IMR-90 (cell line): ENCODE data around the gene SMIM14. TPM values are rescaled to one million over a fixed set of nuclear protein-coding genes. Genes with fewer than 3 reads are reported as not detected.

Source experiments
- ATAC-seq: fragments of 200-7000 bp; cut with Tn5 transposase; 2 replicates; pipeline ENCODE4 v1.9.1; 2020; ENCODE audit warnings: low read depth, mild to moderate bottlenecking, moderate library complexity
- BruUV-seq: library from RNA; stranded (reverse); fragments of 400-500 nt; replicated peaks from 2 replicates; lab custom pipeline; 2021; lab: Mats Ljungman, UMichigan
- CTCF ChIA-PET: fragments of 300-600 bp; formaldehyde crosslinking; extraction: SDS; loops from one replicate; lab custom pipeline; 2021; ENCODE audit warnings: antibody characterized with exemption; lab: Yijun Ruan, JAX
- POLR2A ChIA-PET: fragments of 300-600 bp; sonication (Branson Sonifier 250); formaldehyde crosslinking; loops from one replicate; lab custom pipeline; 2022; ENCODE audit warnings: antibody characterized with exemption; ENCODE audit not compliant: unreplicated experiment; lab: Charles Lee
- DNase-seq: peaks from one replicate; pipeline ENCODE4 v3.0.0; 2013
- H2AFZ ChIP-seq: replicated peaks from 2 replicates; pipeline ENCODE3; 2013; ENCODE audit warnings: low read length, mild to moderate bottlenecking; ENCODE audit not compliant: poor library complexity
- H2AK5ac ChIP-seq: 2 replicates; pipeline ENCODE4 v1.6.1; 2013; ENCODE audit warnings: low read depth, low read length, inconsistent platforms
- H2AK9ac ChIP-seq: replicated peaks from 2 replicates; pipeline ENCODE3; 2013; ENCODE audit warnings: mild to moderate bottlenecking, low read depth, low read length, moderate library complexity; ENCODE audit not compliant: poor library complexity
- H2BK120ac ChIP-seq: 2 replicates; pipeline ENCODE4 v1.6.1; 2013; ENCODE audit warnings: low read depth, low read length, inconsistent platforms
- H2BK15ac ChIP-seq: 3 replicates; pipeline ENCODE4 v1.6.1; 2013; ENCODE audit warnings: low read depth, low read length, inconsistent platforms
- H2BK20ac ChIP-seq: 2 replicates; pipeline ENCODE4 v1.6.1; 2013; ENCODE audit warnings: low read depth, mild to moderate bottlenecking, inconsistent platforms, low read length, moderate library complexity
- H2BK5ac ChIP-seq: 2 replicates; pipeline ENCODE4 v1.6.1; 2013; ENCODE audit warnings: mild to moderate bottlenecking, low read depth, low read length, inconsistent platforms; ENCODE audit not compliant: poor library complexity, severe bottlenecking
- H3K14ac ChIP-seq: replicated peaks from 2 replicates; pipeline ENCODE4 v1.6.1; 2013; ENCODE audit warnings: low read depth, low read length, inconsistent platforms
- H3K18ac ChIP-seq: 2 replicates; pipeline ENCODE4 v1.6.1; 2013; ENCODE audit warnings: low read depth, low read length, control low read depth
- H3K23ac ChIP-seq: 2 replicates; pipeline ENCODE4 v1.6.1; 2013; ENCODE audit warnings: low read depth, low read length, inconsistent platforms
- H3K27ac ChIP-seq: 2 replicates; pipeline ENCODE4 v1.5.1; 2013; ENCODE audit warnings: mild to moderate bottlenecking, control low read depth, low read length; ENCODE audit not compliant: insufficient read depth
- H3K27me3 ChIP-seq: 2 replicates; pipeline ENCODE4 v1.6.1; 2013; ENCODE audit warnings: low read length; ENCODE audit not compliant: control insufficient read depth, insufficient read depth
- H3K36me3 ChIP-seq: 2 replicates; pipeline ENCODE4 v1.6.1; 2013; ENCODE audit warnings: low read length, mixed read lengths; ENCODE audit not compliant: control insufficient read depth, insufficient read depth
- H3K4ac ChIP-seq: 2 replicates; pipeline ENCODE4 v1.6.1; 2013; ENCODE audit warnings: low read depth, low read length, inconsistent platforms
- H3K4me1 ChIP-seq: 2 replicates; pipeline ENCODE4 v1.6.1; 2013; ENCODE audit warnings: low read length, mixed read lengths; ENCODE audit not compliant: control insufficient read depth, insufficient read depth
- H3K4me2 ChIP-seq: 2 replicates; pipeline ENCODE4 v1.6.1; 2013; ENCODE audit warnings: low read depth, mild to moderate bottlenecking, control low read depth, low read length, moderate library complexity
- H3K4me3 ChIP-seq: 2 replicates; pipeline ENCODE4 v1.5.1; 2013; ENCODE audit warnings: low read depth, mild to moderate bottlenecking, control low read depth, low read length, moderate library complexity; ENCODE audit not compliant: insufficient read depth
- H3K56ac ChIP-seq: 2 replicates; pipeline ENCODE4 v1.6.1; 2013; ENCODE audit warnings: low read length, inconsistent platforms; ENCODE audit not compliant: insufficient read depth; ENCODE audit errors: extremely low read depth
- H3K79me1 ChIP-seq, 2 experiments: 2 replicates each; pipeline ENCODE4 v1.6.1; 2013; ENCODE audit warnings: low read length in 2 of 2, inconsistent platforms in 1 of 2, low read depth in 1 of 2
- H3K9ac ChIP-seq: 2 replicates; pipeline ENCODE4 v1.6.1; 2013; ENCODE audit warnings: low read depth, low read length, control low read depth
- H3K9me1 ChIP-seq: 2 replicates; pipeline ENCODE4 v1.6.1; 2013; ENCODE audit warnings: low read length, inconsistent platforms; ENCODE audit not compliant: insufficient read depth
- H3K9me3 ChIP-seq: 2 replicates; pipeline ENCODE4 v1.6.1; 2013; ENCODE audit warnings: low read length; ENCODE audit not compliant: control insufficient read depth, insufficient read depth
- H4K20me1 ChIP-seq: 2 replicates; pipeline ENCODE4 v1.6.1; 2013; ENCODE audit warnings: low read length, inconsistent platforms; ENCODE audit not compliant: insufficient read depth
- H4K5ac ChIP-seq: 2 replicates; pipeline ENCODE4 v1.6.1; 2013; ENCODE audit warnings: mild to moderate bottlenecking, low read depth, low read length, control low read depth
- H4K8ac ChIP-seq, 2 experiments: 2 replicates each; pipeline ENCODE4 v1.6.1; 2013; ENCODE audit warnings: low read depth in 2 of 2, low read length in 2 of 2, control low read depth in 1 of 2, inconsistent platforms in 1 of 2
- H4K91ac ChIP-seq: 2 replicates; pipeline ENCODE4 v1.6.1; 2013; ENCODE audit warnings: low read depth, low read length, inconsistent platforms; ENCODE audit not compliant: insufficient read depth
- BHLHE40 ChIP-seq: fragments of 150-350 bp; IDR thresholded peaks from 2 replicates; pipeline ENCODE4 v1.6.1; 2016; ENCODE audit warnings: mild to moderate bottlenecking, low read depth, low read length
- CEBPB ChIP-seq: IDR thresholded peaks from 2 replicates; pipeline ENCODE4 v1.6.1; 2012; ENCODE audit warnings: low read depth, low read length, improper control_type of control experiment
- CHD1 ChIP-seq: IDR thresholded peaks from 2 replicates; pipeline ENCODE4 v1.6.1; 2012; ENCODE audit warnings: low read depth, low read length, improper control_type of control experiment
- CTCF ChIP-seq: conservative IDR thresholded peaks from 2 replicates; pipeline ENCODE4 v1.5.1; 2012; ENCODE audit warnings: mild to moderate bottlenecking, low read depth, low read length, improper control_type of control experiment
- FOS ChIP-seq: fragments of 150-350 bp; IDR thresholded peaks from 2 replicates; pipeline ENCODE4 v1.6.1; 2016; ENCODE audit warnings: low read depth, low read length
- MAFK ChIP-seq: IDR thresholded peaks from 2 replicates; pipeline ENCODE4 v1.6.1; 2012; ENCODE audit warnings: low read depth, low read length, improper control_type of control experiment
- MAZ ChIP-seq: IDR thresholded peaks from 2 replicates; pipeline ENCODE4 v1.6.1; 2012; ENCODE audit warnings: low read depth, mild to moderate bottlenecking, low read length, improper control_type of control experiment, moderate library complexity, borderline replicate concordance
- MXI1 ChIP-seq: IDR thresholded peaks from 2 replicates; pipeline ENCODE4 v1.6.1; 2012; ENCODE audit warnings: low read depth, mild to moderate bottlenecking, low read length, moderate library complexity, borderline replicate concordance
- NFE2L2 ChIP-seq: fragments of 150-350 bp; IDR thresholded peaks from 2 replicates; pipeline ENCODE4 v1.6.1; 2016; ENCODE audit warnings: low read depth, mild to moderate bottlenecking, low read length
- POLR2A ChIP-seq: IDR thresholded peaks from 2 replicates; pipeline ENCODE4 v1.6.1; 2012; ENCODE audit warnings: mild to moderate bottlenecking, low read depth, low read length
- RAD21 ChIP-seq: IDR thresholded peaks from 2 replicates; pipeline ENCODE4 v1.6.1; 2012; ENCODE audit warnings: low read length, improper control_type of control experiment
- RCOR1 ChIP-seq: IDR thresholded peaks from 2 replicates; pipeline ENCODE4 v1.6.1; 2012; ENCODE audit warnings: mild to moderate bottlenecking, low read length, improper control_type of control experiment; ENCODE audit not compliant: insufficient replicate concordance
- RFX5 ChIP-seq: IDR thresholded peaks from 2 replicates; pipeline ENCODE4 v1.8.0; 2012; ENCODE audit warnings: low read depth, mild to moderate bottlenecking, low read length, moderate library complexity
- SMC3 ChIP-seq: fragments of 150-350 bp; IDR thresholded peaks from 2 replicates; pipeline ENCODE4 v1.6.1; 2016; ENCODE audit warnings: low read depth, mild to moderate bottlenecking, antibody characterized with exemption, low read length, moderate library complexity
- WGBS, 2 experiments: methylation state at CpG; one replicate each; pipeline versions ENCODE4 v1.1.5 to v1.1.7; 2013; ENCODE audit warnings: missing lambda C conversion rate in 2 of 2; ENCODE audit not compliant: insufficient read length in 1 of 2; ENCODE audit errors: extremely low coverage in 2 of 2; 5-methylcytosine and 5-hydroxymethylcytosine counted together
- dilution Hi-C: fragments of 300-500 bp; cut with HindIII; formaldehyde crosslinking; loops from one replicate; pipeline ENCODE4 v1.14.3; 2018; ENCODE audit warnings: low sequenced_read_pairs; ENCODE audit not compliant: unreplicated experiment
- in situ Hi-C: fragments of 300-500 bp; cut with MboI; formaldehyde crosslinking; loops from 3 replicates; pipeline ENCODE4 v1.14.3; 2019; ENCODE audit warnings: low sequenced_read_pairs, inconsistent platforms, mixed read lengths
- intact Hi-C: fragments of 100-400 bp; cut with micrococcal nuclease; formaldehyde crosslinking; loops from 2 replicates; pipeline ENCODE4 v1.10.0; 2022
- polyA plus RNA-seq, 3 experiments: library from polyadenylated mRNA; depleted of rRNA; stranded (reverse); fragments of >200 nt; gene quantifications; 2 replicates each; pipeline ENCODE4 v1.2.3, GENCODE V29; 2012; ENCODE audit warnings: low replicate concordance in 1 of 3
- total RNA-seq: library from RNA; depleted of rRNA; stranded (reverse); fragments of >200 nt; gene quantifications from 2 replicates; pipeline ENCODE4 v1.2.3, GENCODE V29; 2012
- TF ChIP-seq, protein P1 (sequence below): fragments of 150-350 bp; IDR thresholded peaks from 2 replicates; pipeline ENCODE4 v1.6.1; 2016; ENCODE audit warnings: low read depth, mild to moderate bottlenecking, low read length, moderate library complexity, borderline replicate concordance
- TF ChIP-seq, protein P2 (sequence below): fragments of 150-350 bp; IDR thresholded peaks from 2 replicates; pipeline ENCODE4 v1.6.1; 2017; ENCODE audit warnings: mild to moderate bottlenecking, antibody characterized with exemption, low read length, low read depth

The SMIM14 gene
- total and polyA plus RNA-seq, 2 of the 4 experiments (the other 2 are of a cell fraction): 15.6 to 20.9 TPM

GRCh38 chr4:39514888-39515401 lies 123.7 kb downstream of the SMIM14 start:
- peak overlapping the region; percentile 53 for H2BK20ac ChIP-seq
- ATAC-seq (peak; percentile 75), DNase-seq (peak; percentile 66)
- H3K4me3 ChIP-seq: no peak overlapping the region
- H3K18ac ChIP-seq: peak overlapping the region; percentile 81
- POLR2A ChIA-PET: no interaction called here
- H3K27me3 ChIP-seq: no peaks in the 10 kb centered on the region
- intact Hi-C loops: no loop called here
- peak overlapping the region; percentile 85; the same call in 1 of the 2 replicates for H3K27ac ChIP-seq
- peak overlapping the region; percentile 59; the same call in 1 of the 2 replicates for H4K91ac ChIP-seq
- H3K9me1 ChIP-seq: 0 out of 2 replicates have a peak, but pooled peaks cover 6% of the 10 kb centered on the region
- peak overlapping the region; percentile 67 for H3K14ac ChIP-seq
- H2AK5ac ChIP-seq: peak overlapping the region; percentile 95; the same call in 1 of the 2 replicates
- TF ChIP-seq NFE2L2 (peak; percentile 90), POLR2A (no peak), MAFK (peak; percentile 59), BHLHE40 (no peak), RAD21 (no peak), CTCF (no peak), MAZ (no peak), RFX5 (no peak), FOS (no peak), MXI1 (no peak), RCOR1 (no peak), SMC3 (no peak), CEBPB (peak; percentile 78), CHD1 (no peak)
- TF ChIP-seq, protein P1, sequence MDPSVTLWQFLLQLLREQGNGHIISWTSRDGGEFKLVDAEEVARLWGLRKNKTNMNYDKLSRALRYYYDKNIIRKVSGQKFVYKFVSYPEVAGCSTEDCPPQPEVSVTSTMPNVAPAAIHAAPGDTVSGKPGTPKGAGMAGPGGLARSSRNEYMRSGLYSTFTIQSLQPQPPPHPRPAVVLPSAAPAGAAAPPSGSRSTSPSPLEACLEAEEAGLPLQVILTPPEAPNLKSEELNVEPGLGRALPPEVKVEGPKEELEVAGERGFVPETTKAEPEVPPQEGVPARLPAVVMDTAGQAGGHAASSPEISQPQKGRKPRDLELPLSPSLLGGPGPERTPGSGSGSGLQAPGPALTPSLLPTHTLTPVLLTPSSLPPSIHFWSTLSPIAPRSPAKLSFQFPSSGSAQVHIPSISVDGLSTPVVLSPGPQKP: no peak
- TF ChIP-seq, protein P2, sequence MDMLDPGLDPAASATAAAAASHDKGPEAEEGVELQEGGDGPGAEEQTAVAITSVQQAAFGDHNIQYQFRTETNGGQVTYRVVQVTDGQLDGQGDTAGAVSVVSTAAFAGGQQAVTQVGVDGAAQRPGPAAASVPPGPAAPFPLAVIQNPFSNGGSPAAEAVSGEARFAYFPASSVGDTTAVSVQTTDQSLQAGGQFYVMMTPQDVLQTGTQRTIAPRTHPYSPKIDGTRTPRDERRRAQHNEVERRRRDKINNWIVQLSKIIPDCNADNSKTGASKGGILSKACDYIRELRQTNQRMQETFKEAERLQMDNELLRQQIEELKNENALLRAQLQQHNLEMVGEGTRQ: 0 out of 2 replicates have a peak, but pooled peaks have one; percentile 8
- H3K36me3 ChIP-seq: peaks cover 39% of the 10 kb centered on the region
- in situ Hi-C loops: no loop called here
- no peak overlapping the region for H3K56ac ChIP-seq
- no peak overlapping the region for H3K9ac ChIP-seq
- dilution Hi-C loops: no loop called here
- peaks cover 5% of the 10 kb centered on the region for H3K4me1 ChIP-seq
- peak overlapping the region; percentile 77 for H4K5ac ChIP-seq
- BruUV-seq: no TSS peak
- H4K8ac ChIP-seq: peak overlapping the region; percentile 18 to 66; a peak in 3 of 4 replicates
- H2BK5ac ChIP-seq: peak overlapping the region; percentile 88
- CTCF ChIA-PET: no interaction called here
- H3K79me1 ChIP-seq: peaks cover 23 to 58% of the 10 kb centered on the region in 2 experiments
- H2AFZ ChIP-seq: no peak overlapping the region
- H3K9me3 ChIP-seq: no peaks in the 10 kb centered on the region
- 0 out of 2 replicates have a peak, but pooled peaks cover 3% of the 10 kb centered on the region for H4K20me1 ChIP-seq
- H2AK9ac ChIP-seq: no peak overlapping the region
- H3K4ac ChIP-seq: peak overlapping the region; percentile 75
- no peak overlapping the region for H2BK15ac ChIP-seq
- WGBS, 2 experiments: no CpG with 5 or more reads among the region's 4 CpGs
- H2BK120ac ChIP-seq: peak overlapping the region; percentile 58
- no peak overlapping the region for H3K4me2 ChIP-seq
- H3K23ac ChIP-seq: no peak overlapping the region
